A549 (cell line): ENCODE data around the gene SUN1. TPM values are rescaled to one million over a fixed set of nuclear protein-coding genes. Genes with fewer than 3 reads are reported as not detected.

Source experiments
- ATAC-seq, 2 experiments: fragments of 200-7000 bp in 1 of 2; fragments of >200 bp in 1 of 2; cut with Nextera tagmentation in 1 of 2; cut with Tn5 transposase in 1 of 2; 3 replicates each; pipeline versions ENCODE4 v1.8.0 to v1.9.1; 2018 to 2020; ENCODE audit warnings: mild to moderate bottlenecking in 1 of 2, moderate library complexity in 1 of 2
- CTCF ChIA-PET: fragments of 300-600 bp; sonication (Branson Sonifier 250); formaldehyde crosslinking; extraction: SDS; loops from one replicate; lab custom pipeline; 2021; ENCODE audit warnings: antibody characterized with exemption, inconsistent platforms; lab: Yijun Ruan, JAX
- POLR2A ChIA-PET: fragments of 350-600 bp; formaldehyde crosslinking; extraction: SDS; loops from one replicate; lab custom pipeline; 2021; ENCODE audit warnings: antibody characterized with exemption, inconsistent platforms; lab: Yijun Ruan, JAX
- DNase-seq, 2 experiments: peaks; one replicate each; pipeline versions ENCODE4 v3.0.0 to v3.0.0-alpha.2; 2011 to 2016; ENCODE audit warnings: low read depth in 1 of 2, low spot score in 1 of 2
- FAIRE-seq: peaks from 2 replicates; lab custom pipeline; 2011; peaks lifted over from hg19 to GRCh38; lab: Jason Lieb, UNC
- H3K27ac ChIP-seq, 2 experiments: fragments of >200 bp; sonication (Bioruptor Twin); formaldehyde crosslinking; 3 replicates each; pipeline ENCODE4 v1.5.1; 2016 to 2017
- H3K4me1 ChIP-seq: fragments of >200 bp; sonication (Bioruptor Twin); formaldehyde crosslinking; 3 replicates; pipeline ENCODE4 v1.6.1; 2016
- H3K4me2 ChIP-seq: fragments of >200 bp; sonication (Bioruptor Twin); formaldehyde crosslinking; 3 replicates; pipeline ENCODE4 v1.6.1; 2016
- H3K4me3 ChIP-seq: fragments of >200 bp; sonication (Bioruptor Twin); formaldehyde crosslinking; 3 replicates; pipeline ENCODE4 v1.5.1; 2016
- H3K9me3 ChIP-seq: fragments of >200 bp; sonication (Bioruptor Twin); formaldehyde crosslinking; 3 replicates; pipeline ENCODE4 v1.6.1; 2016
- CBX8 ChIP-seq: fragments of 200-600 bp; sonication (generic); IDR thresholded peaks from 2 replicates; pipeline ENCODE4 v1.6.1; 2016
- CHD2 ChIP-seq: fragments of 150-350 bp; IDR thresholded peaks from 2 replicates; pipeline ENCODE4 v1.6.1; 2014; ENCODE audit warnings: low read length; ENCODE audit not compliant: partially characterized antibody
- HDAC2 ChIP-seq: fragments of 200-600 bp; sonication (generic); IDR thresholded peaks from 2 replicates; pipeline ENCODE4 v1.6.1; 2016
- HEYL ChIP-seq: fragments of 250-450 bp; sonication (Bioruptor Pico); IDR thresholded peaks from 2 replicates; pipeline ENCODE4 v1.8.0; 2021; ENCODE audit warnings: mild to moderate bottlenecking, moderate library complexity
- JUN ChIP-seq, 2 experiments: fragments of >200 bp; sonication (Bioruptor Twin); formaldehyde crosslinking; IDR thresholded peaks; 2 replicates in 1 of 2; 3 replicates in 1 of 2; pipeline ENCODE4 v1.6.1; 2016 to 2017
- MYC ChIP-seq: IDR thresholded peaks from 2 replicates; pipeline ENCODE4 v1.6.1; 2012; ENCODE audit warnings: mild to moderate bottlenecking, inconsistent platforms, low read length, improper control_type of control experiment, borderline replicate concordance
- POLR2AphosphoS2 ChIP-seq: conservative IDR thresholded peaks from 2 replicates; pipeline ENCODE4 v1.6.1; 2012; ENCODE audit warnings: low read length, improper control_type of control experiment, inconsistent platforms
- TFCP2L1 ChIP-seq: fragments of 250-450 bp; sonication (Bioruptor Pico); IDR thresholded peaks from 2 replicates; pipeline ENCODE4 v1.5.0; 2021; ENCODE audit warnings: mild to moderate bottlenecking
- TP53 ChIP-seq: fragments of 250-450 bp; sonication (Bioruptor Pico); IDR thresholded peaks from 2 replicates; pipeline ENCODE4 v1.5.0; 2021; ENCODE audit warnings: mild to moderate bottlenecking, moderate library complexity
- ZSCAN20 ChIP-seq: fragments of 250-450 bp; sonication (Bioruptor Pico); IDR thresholded peaks from 2 replicates; pipeline ENCODE4 v1.8.0; 2022; ENCODE audit warnings: mild to moderate bottlenecking, moderate library complexity
- WGBS: methylation state at CpG from one replicate; pipeline ENCODE4 v1.1.6; 2017; ENCODE audit errors: missing lambda C conversion rate; 5-methylcytosine and 5-hydroxymethylcytosine counted together
- polyA plus RNA-seq, 4 experiments: library from polyadenylated mRNA; depleted of rRNA in 3 of 4; stranded (reverse); fragments of >200 nt; fragmentation: RNase III in 1 of 4; extraction: RNeasy Plus Mini Kit Qiagen cat#74134 plus additional on column Dnase treatment in 1 of 4; gene quantifications; 2 replicates in 3 of 4; 3 replicates in 1 of 4; pipeline ENCODE4 v1.2.3, GENCODE V29; 2011 to 2017
- TF ChIP-seq, protein P1 (sequence below): fragments of >200 bp; sonication (Bioruptor Twin); formaldehyde crosslinking; IDR thresholded peaks from 3 replicates; pipeline ENCODE4 v1.6.1; 2016

Gene SUN1
- polyA plus RNA-seq, 2 of the 4 experiments (the other 2 are of a cell fraction): 60.7 to 130 TPM

DNA sequence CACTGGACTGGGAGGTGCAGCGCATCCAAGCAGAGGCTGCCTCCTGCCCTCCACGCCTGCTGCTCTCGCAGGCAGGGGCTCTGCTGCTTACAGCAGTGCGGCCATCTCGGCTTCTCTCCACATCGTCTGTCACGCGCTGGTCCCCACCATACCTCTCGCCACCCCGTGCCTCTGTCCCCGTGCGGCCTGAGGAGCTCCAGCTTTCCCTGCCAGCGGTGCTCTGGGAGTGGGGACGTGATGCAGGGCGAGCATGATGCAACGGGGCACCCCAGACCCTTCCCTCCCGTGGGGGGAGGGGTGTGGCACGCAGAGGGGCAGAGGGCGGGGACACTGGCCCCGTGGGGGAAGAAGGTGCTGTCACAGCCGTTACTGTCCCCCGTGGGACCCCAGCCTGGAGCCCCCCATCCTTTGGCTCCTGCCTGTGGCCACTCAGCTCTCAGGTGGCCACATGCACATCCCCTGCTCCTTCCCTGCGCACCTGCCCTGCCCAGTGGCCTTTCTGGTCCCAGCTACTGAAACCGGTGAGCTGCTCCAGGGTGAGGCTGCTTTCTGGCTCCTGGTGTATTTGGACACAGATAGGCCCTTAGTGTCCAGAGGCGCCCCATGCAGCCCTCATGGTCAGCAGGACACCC is 53.1 kb downstream of the SUN1 start:
- H3K4me3 ChIP-seq: no peak overlapping the region
- CTCF ChIA-PET: interaction anchor here (1.0 to 1.7 kb wide), 4 partner anchors 23 to 241 kb away, joined by 3 to 7 read pairs (median 4); no protein-coding TSS in a partner anchor
- no peak for FAIRE-seq
- TF ChIP-seq JUN (IDR thresholded peaks at IDR 0.05) (no peak), TP53 (CRISPR knock-in tag) (no peak)
- no peak for ATAC-seq
- POLR2A ChIA-PET: no interaction called here
- H3K9me3 ChIP-seq: no peaks in the 10 kb centered on the region
- no peak for DNase-seq
- WGBS: 92% methylated on average over 22 of the region's 25 CpGs
- no peaks in the 10 kb centered on the region for H3K4me1 ChIP-seq
- H3K27ac ChIP-seq: no peak overlapping the region
- H3K4me2 ChIP-seq: no peak overlapping the region

DNA sequence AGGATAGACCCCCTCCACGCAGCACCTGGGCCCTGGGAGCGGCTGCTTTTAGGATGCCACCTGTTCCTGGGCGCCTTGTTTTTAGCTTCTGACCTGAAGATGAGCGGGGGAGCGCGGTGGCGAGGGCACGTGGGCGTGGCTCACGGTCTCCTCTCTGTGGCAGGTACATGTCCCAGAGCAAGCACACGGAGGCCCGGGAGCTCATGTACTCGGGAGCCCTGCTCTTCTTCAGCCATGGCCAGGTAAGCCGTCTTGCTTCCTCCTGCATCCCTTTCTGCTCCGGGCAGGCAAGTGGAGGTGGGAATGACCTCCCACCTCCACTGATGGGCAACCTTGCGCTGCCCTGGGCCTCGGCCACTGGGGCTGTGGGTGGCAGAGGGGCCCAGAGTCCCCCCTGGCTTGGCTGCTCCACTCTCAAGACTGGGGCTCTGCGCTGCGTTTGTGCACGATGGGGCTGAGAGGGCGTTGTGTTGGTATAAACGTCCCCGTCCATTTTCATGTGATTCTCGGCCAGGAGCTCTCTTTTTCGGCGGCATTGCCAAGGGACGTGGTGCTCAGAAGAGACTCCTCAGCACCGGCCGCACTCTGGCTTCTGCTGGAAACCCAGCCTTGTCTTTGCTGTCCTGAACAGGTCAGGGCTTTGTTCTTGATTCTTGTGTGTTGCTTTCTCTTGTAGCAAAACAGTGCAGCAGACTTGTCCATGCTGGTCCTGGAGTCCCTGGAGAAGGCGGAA is 53.8 kb downstream of the SUN1 start:
- Histone ChIP-seq H3K4me1 (no peaks in the 10 kb centered on the region), H3K4me2 (no peak overlapping the region), H3K4me3 (no peak overlapping the region), H3K27ac (no peak overlapping the region), H3K9me3 (no peaks in the 10 kb centered on the region)
- ChIA-PET POLR2A (no interaction called here), CTCF (interaction anchor here (0.8 to 1.5 kb wide), 6 partner anchors 12 to 564 kb away, joined by 3 to 7 read pairs (median 4); no protein-coding TSS in a partner anchor)
- ATAC-seq (no peak), FAIRE-seq (no peak), DNase-seq (no peak)
- TF ChIP-seq HDAC2: no peak
- 90% methylated on average over 29 of the region's 30 CpGs for WGBS

DNA sequence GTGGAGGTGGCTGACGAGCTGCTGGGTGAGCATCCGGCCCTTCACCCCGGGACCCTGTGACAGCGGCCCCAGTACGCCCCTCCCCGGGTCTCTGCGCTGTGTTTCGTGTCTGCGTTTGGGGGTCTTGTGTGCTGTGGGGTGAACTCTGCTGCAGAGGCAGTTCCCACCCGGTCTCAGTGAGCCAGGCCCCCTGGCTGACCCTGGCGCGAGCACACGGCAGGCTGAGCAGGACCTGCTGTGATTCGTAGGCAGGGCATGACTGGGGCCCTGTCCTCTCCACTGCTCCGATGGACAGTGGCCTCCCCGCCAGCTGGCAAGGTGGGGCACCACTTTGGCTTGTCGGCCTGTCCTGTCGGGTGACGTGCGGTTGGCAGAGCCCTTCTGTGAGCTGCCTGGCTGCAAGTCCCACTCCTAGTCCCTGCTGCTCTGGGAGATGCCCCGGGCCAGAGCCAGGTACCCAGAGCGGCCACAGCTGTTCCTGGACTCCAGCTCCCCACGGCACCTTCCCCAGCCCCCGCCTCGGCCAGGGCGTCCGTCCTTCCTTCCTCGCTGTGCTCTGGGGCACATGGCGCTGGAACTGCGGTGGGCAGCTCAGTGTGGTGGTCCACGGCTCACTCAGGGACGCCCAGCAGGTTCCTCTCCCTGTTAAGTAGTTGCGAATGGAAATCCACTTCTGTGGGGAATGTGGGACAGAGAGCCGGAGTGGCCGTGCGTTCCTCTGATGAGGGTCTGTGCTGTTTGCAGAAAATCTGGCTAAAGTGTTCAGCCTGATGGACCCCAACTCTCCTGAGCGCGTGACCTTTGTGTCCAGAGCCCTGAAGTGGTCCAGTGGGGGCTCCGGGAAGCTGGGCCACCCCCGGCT is 54.6 kb downstream of the SUN1 start:
- FAIRE-seq: no peak
- Histone ChIP-seq H3K9me3 (no peaks in the 10 kb centered on the region), H3K27ac (no peak overlapping the region), H3K4me3 (no peak overlapping the region), H3K4me2 (no peak overlapping the region), H3K4me1 (no peaks in the 10 kb centered on the region)
- ChIA-PET CTCF (interaction anchor here (0.8 to 1.6 kb wide), 7 partner anchors 11 to 565 kb away, joined by 3 to 7 read pairs (median 4); no protein-coding TSS in a partner anchor), POLR2A (no interaction called here)
- 92% methylated on average over 36 of the region's 40 CpGs for WGBS
- ATAC-seq: no peak
- no peak for DNase-seq
- TF ChIP-seq HEYL (CRISPR knock-in tag) (no peak), POLR2AphosphoS2 (no peak)
- TF ChIP-seq, all 56 proteins: peak for 0

DNA sequence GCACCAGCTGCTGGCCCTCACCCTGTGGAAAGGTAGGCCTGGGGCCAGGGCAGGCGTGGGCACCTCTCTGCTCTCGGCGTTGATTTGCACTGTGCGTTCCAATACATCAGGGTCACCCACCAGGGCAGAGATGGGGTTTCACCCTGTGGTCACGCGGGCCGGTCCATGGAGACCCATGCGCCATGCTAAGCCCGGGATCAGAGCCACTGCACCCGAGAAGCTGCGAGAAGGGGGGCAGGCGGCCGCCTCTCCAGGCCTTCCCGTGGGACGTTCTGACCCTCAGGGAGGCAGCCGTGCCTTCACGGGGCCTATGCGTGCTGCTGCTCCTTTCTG is 55.2 kb downstream of the SUN1 start:
- Histone ChIP-seq H3K4me2 (no peak overlapping the region), H3K9me3 (no peaks in the 10 kb centered on the region), H3K27ac (no peak overlapping the region), H3K4me3 (no peak overlapping the region), H3K4me1 (no peaks in the 10 kb centered on the region)
- ATAC-seq (no peak), DNase-seq (no peak), FAIRE-seq (no peak)
- ChIA-PET CTCF (interaction anchor here (0.9 to 1.6 kb wide), 2 partner anchors 14 to 106 kb away, joined by 3 to 4 read pairs; no protein-coding TSS in a partner anchor), POLR2A (no interaction called here)
- TF ChIP-seq CHD2 (no peak), CBX8 (no peak), TFCP2L1 (CRISPR knock-in tag) (no peak), MYC (no peak), HEYL (CRISPR knock-in tag) (no peak), ZSCAN20 (no peak)
- TF ChIP-seq, protein P1, sequence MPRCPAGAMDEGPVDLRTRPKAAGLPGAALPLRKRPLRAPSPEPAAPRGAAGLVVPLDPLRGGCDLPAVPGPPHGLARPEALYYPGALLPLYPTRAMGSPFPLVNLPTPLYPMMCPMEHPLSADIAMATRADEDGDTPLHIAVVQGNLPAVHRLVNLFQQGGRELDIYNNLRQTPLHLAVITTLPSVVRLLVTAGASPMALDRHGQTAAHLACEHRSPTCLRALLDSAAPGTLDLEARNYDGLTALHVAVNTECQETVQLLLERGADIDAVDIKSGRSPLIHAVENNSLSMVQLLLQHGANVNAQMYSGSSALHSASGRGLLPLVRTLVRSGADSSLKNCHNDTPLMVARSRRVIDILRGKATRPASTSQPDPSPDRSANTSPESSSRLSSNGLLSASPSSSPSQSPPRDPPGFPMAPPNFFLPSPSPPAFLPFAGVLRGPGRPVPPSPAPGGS: no peak
- 91% methylated on average over 15 of the region's 18 CpGs for WGBS
